GM18873 (cell line): ENCODE results near the gene ARG2.

Experiments
- ATAC-seq: cut with Tn5 transposase; IDR thresholded peaks from one replicate; pipeline ENCODE4 v1.9.1; 2021; ENCODE audit warnings: mild to moderate bottlenecking, moderate library complexity, moderate number of reproducible peaks; ENCODE audit not compliant: unreplicated experiment, low FRiP score

The ARG2 gene

GRCh38 chr14:67619446-67620216, at the start of gene ARG2:
Gene ARG2 (plus strand): TSS chr14:67619920. CDS start chr14:67619978, 58 bp downstream.
- ATAC-seq = peak; percentile 90

GRCh38 chr14:67570453-67570852, 49.3 kb upstream of the ARG2 start:
- no peak for ATAC-seq

GRCh38 chr14:67571275-67571990, 48.3 kb upstream of the ARG2 start:
- ATAC-seq = no peak

- ATAC-seq = no peak
These were observed 47.8 kb upstream of the ARG2 start for GRCh38 chr14:67571991-67572323.

GRCh38 chr14:67572608-67573007, 47.1 kb upstream of the ARG2 start:
- no peak for ATAC-seq

GRCh38 chr14:67573228-67574010, 46.3 kb upstream of the ARG2 start:
- no peak for ATAC-seq

- ATAC-seq = no peak
These were observed 45.6 kb upstream of the ARG2 start for GRCh38 chr14:67574156-67574555.

GRCh38 chr14:67574806-67575205, 44.9 kb upstream of the ARG2 start:
- no peak for ATAC-seq

- no peak for ATAC-seq
These were observed 44.0 kb upstream of the ARG2 start for GRCh38 chr14:67575684-67576083.

- no peak for ATAC-seq
These were observed 43.3 kb upstream of the ARG2 start for GRCh38 chr14:67576216-67576955.

GRCh38 chr14:67577181-67577808, 42.4 kb upstream of the ARG2 start:
- ATAC-seq = no peak

GRCh38 chr14:67577909-67578749, 41.6 kb upstream of the ARG2 start:
- no peak for ATAC-seq

GRCh38 chr14:67579040-67579439, 40.7 kb upstream of the ARG2 start:
- ATAC-seq = no peak

GRCh38 chr14:67579636-67580035, 40.1 kb upstream of the ARG2 start:
- ATAC-seq = no peak

- no peak for ATAC-seq
These were observed 39.2 kb upstream of the ARG2 start for GRCh38 chr14:67580336-67581171.

GRCh38 chr14:67581643-67582042, 38.1 kb upstream of the ARG2 start:
- ATAC-seq = no peak

- ATAC-seq = no peak
These were observed 37.7 kb upstream of the ARG2 start for GRCh38 chr14:67582061-67582460.
